GM13976 (cell line): Measurements from ENCODE around the gene ATOH8.

ENCODE experiments used
- DNase-seq: peaks from one replicate; pipeline ENCODE4 v3.0.0; 2012; ENCODE audit warnings: low spot score
- in situ Hi-C: fragments of 300-500 bp; cut with MboI; formaldehyde crosslinking; loops from one replicate; pipeline ENCODE4 v1.12.0; 2022; ENCODE audit warnings: low sequenced_read_pairs, mixed read lengths, inconsistent platforms; ENCODE audit not compliant: unreplicated experiment
- TF ChIP-seq, protein P1 (sequence below): IDR thresholded peaks from 2 replicates; pipeline ENCODE4 v1.5.1; 2012; ENCODE audit warnings: borderline replicate concordance, mild to moderate bottlenecking; ENCODE audit not compliant: insufficient read depth; ENCODE audit errors: extremely low read depth, missing control alignments, control extremely low read depth

Gene ATOH8

DNA sequence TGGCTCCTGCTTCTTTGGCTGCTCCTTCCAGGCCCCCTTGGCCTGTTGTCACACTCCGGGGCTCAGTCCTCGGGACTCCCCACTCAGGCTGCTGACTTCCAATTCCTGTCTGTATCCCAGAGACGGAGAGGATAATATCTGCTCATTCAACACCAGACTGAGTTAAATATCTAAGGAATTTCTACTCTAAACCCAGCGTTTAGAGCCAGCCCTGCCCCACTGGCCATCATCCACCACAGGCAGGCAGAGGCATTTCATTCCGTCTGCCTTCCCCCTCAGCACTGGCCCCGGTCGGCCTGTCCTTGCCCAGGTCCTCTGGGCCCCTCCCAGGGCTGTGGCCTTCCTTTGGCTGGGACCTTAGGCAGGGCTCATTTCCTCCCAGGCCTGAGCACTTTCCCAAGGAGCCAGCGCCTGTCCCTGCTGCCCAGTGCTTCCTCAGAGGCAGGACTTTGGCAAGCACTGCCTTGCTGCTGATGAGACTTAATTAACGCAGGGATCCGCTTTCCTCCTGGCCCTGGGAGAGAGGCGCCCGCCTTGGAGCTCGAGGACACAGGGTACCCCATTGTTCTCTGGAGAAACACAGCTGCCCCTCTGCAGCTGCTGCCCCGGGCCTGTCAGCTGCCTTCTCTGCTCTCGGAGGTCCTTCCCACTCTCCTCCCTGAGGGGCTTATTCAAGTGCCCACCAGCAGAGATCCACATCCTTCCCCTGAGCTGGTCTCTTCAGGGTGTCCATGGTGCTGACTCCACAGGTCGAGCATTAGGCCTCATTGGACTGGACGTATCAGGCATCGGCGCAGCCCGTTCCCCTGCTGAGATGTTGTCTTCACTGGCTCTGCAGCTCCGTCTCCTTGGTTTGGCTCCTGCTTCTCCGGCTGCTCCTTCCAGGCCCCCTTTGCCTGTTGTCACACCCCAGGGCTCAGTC lies 42.8 kb downstream of the ATOH8 start:
- TF ChIP-seq, protein P1, sequence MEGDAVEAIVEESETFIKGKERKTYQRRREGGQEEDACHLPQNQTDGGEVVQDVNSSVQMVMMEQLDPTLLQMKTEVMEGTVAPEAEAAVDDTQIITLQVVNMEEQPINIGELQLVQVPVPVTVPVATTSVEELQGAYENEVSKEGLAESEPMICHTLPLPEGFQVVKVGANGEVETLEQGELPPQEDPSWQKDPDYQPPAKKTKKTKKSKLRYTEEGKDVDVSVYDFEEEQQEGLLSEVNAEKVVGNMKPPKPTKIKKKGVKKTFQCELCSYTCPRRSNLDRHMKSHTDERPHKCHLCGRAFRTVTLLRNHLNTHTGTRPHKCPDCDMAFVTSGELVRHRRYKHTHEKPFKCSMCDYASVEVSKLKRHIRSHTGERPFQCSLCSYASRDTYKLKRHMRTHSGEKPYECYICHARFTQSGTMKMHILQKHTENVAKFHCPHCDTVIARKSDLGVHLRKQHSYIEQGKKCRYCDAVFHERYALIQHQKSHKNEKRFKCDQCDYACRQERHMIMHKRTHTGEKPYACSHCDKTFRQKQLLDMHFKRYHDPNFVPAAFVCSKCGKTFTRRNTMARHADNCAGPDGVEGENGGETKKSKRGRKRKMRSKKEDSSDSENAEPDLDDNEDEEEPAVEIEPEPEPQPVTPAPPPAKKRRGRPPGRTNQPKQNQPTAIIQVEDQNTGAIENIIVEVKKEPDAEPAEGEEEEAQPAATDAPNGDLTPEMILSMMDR, result no peak
- no peak for DNase-seq
- in situ Hi-C loops, result no loop called here

DNA sequence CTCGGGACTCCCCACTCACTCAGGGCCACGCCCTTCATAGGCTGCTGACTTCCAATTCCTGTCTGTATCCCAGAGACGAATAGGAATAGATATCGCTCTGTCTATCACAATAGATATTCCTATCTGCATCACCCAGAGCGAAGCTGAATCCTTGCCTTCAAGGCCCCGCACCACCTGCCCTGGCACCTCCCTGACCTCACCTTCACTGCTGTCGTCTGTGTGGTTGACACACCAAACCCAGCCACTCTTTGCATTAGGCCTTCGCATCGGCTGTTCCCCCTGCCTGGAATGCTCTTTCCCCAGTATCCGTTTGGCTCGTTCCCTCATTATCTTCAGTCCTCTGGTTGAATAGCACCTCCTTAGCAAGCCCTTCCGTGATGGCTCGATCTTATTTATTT lies 43.5 kb downstream of the ATOH8 start:
- TF ChIP-seq, protein P1, result no peak
- in situ Hi-C loops, result no loop called here
- no peak for DNase-seq

DNA sequence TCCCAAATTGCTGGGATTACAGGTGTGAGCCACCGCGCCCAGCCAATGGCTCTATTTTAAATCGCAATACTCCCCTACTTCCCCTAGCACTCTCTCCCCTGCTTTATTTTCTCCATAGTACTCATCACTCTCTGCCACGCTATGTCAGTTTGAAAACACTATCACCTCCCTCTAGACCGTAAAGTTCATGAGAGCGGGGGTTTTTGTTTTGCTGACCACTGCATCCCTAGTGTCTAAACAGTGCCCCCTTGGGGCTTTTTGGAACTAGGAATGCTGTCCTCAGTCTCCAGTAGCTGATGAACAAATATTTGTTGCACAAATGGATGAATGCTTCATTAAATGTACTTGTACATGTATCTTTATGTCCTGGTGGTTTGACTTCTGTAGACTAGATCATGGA lies 44.1 kb downstream of the ATOH8 start:
- in situ Hi-C loops, result no loop called here
- no peak for DNase-seq
- TF ChIP-seq, protein P1, result no peak

DNA sequence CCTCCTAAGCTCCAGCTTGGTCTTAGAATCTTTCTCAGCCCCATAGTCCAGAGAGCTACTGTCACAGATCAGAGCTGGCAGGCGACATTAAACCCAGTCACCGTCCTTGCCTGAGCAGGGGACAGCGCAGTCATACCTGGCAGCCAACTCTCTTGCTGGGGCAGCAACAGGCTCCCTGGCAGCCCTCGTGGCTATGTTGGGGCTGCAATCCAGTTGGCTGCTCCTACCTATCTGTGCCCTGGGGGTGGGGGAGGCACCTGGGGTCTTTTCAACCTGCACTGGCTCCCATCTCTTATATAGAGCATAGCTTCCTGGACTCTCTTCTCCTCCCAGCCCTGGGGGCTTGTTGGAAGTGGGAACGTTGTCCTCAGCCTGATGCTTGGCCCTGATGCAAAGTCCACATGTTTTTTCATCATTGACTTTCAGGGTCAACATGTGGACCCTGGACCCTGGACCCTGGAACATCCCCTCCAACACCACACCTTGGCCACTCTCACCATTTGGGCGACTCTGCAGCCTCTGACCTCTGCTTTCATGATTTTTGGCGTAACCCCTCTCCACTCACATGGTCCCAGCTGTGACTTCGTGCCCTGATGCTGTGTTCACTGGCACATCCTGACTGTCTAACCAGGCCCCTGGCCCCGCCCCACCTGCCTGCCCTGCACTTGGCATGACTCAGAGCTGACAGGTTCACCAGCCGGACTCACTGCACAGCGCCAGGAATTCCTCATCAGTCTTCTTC lies 45.6 kb downstream of the ATOH8 start:
- TF ChIP-seq, protein P1, result no peak
- DNase-seq, result no peak
- in situ Hi-C loops, result no loop called here

DNA sequence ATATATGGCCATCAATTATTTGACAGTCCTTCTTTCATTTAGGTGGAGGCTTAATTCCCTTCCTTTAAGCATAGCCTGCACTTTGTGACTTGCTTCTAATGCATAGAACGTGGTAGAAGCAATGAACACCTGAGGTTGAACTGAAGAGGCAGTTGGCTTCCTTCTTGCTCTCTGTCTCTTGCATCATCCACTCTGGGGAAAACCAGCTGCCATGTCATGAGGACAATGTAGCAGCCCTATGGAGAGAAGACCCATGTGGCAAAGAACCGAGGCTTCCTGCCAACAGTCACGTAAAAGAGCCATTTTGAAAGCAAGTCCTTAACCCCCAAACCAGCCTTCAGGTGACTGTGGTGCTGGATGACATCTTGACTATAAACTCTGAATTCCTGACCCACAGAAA lies 46.8 kb downstream of the ATOH8 start:
- in situ Hi-C loops, result no loop called here
- TF ChIP-seq, protein P1, result no peak
- no peak for DNase-seq

DNA sequence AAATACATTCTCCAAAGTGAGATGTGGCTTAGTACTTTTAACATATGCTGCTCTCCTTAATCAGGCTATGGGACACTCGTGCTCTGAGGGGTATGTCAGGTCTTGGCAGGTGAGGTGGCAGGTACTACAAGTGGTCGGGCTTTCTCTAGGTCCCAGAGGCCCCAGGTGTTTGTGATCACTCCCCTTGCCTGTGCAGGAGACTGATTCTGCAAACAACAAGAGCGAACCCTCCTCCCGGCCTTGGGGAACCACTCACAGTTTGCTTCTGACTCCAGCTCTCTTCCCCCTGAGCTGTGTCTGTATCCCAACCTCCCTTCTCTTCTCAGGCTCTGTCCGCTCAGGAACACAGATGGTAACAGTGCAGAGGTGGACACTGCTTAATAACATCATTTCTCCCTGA lies 48.1 kb downstream of the ATOH8 start:
- TF ChIP-seq, protein P1, result no peak
- DNase-seq, result no peak
- in situ Hi-C loops, result no loop called here
